COLO668 (cell line): Measurements from ENCODE around the gene ZNF157.
"Not testable (repeated sequence)": the region's sequence is repeated elsewhere in the genome, so short reads cannot be mapped to it uniquely, and the experiment has no call there.

Experiments
- DNase-seq: peaks from one replicate; lab custom pipeline; 2025; ENCODE audit not compliant: unreplicated experiment; lab: John Stamatoyannopoulos, UW

Gene ZNF157

DNA sequence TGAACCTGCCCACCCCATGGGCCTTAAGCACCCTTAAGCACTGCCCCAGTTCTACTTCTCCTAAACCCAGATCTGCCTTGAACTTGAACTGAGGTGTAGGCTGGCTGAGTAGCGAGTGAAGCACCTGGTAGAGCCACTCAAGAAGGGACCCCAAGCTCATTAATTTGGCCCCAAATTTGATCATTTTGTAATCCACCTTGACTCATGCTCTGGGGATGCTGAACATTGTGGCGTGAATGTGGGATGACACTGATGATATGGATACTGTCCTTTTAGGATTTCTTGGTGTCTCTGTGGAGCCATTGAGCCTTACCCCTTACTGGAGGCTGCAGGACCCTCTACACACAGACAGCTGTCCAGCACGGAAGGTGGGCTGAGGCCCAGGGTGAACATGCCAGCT is at the start of gene ZNF157:
TSS of gene ZNF157 (plus strand) at position 301 of the 400 bp plus-strand sequence. CDS start at position 392, 91 bp downstream.
- no peak for DNase-seq

DNA sequence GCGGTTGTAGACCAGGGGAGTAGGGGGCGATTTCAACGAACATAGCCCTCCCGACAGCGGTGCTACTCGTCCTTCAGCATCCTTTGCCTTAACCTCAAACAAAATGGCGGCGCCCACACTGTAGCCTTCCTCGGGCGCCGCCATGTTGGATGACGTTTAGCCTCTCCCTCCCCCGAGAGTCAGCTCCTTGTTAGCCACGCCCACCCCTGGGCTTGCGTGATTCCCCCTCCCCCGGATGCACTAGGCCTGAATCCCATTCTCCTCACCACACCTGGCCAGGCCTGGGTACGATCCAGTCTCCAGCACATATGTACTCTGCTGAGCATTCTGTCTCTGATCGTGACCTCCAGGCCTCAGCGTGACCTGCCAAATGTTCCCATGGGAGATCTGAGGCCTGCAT is 49.0 kb upstream of the ZNF157 start:
- DNase-seq = peak; percentile 1

DNA sequence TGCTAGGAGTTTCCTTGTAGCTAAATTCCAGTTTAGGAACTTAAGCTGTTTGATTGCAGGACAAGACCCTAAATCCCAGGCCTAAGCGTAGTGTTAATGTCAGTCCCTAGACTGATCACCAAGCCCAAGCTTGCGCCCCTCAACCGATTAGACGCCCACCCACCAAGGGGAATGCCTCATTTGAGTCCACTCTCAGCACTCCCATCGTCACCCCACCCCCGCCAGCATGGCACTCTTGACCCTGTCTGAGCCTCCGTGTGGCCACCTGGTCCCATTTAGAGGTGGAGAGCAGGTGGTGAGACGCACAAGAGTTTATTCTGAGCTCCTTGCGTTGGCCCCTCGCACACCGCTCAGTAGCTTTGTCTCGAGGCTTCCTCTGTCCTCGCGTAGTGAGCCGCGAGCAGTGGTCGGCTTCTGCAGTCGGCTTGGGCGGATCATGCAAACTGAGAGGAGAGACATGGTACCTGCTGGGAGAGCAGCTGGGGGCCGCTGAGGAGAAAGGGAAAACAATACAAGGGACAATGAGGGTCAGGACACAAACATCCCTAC is 48.5 kb upstream of the ZNF157 start:
- no peak for DNase-seq

GRCh38 chrX:47327902-47328301 is 42.5 kb upstream of the ZNF157 start:
- DNase-seq = no peak

GRCh38 chrX:47332729-47333128 is 37.6 kb upstream of the ZNF157 start:
- not testable (repeated sequence) for DNase-seq

GRCh38 chrX:47351706-47352105 is 18.7 kb upstream of the ZNF157 start:
- DNase-seq = no peak

GRCh38 chrX:47358387-47359065 is 11.9 kb upstream of the ZNF157 start:
- DNase-seq = no peak

- DNase-seq = no peak
These were observed 9.8 kb upstream of the ZNF157 start for GRCh38 chrX:47360423-47361179.

GRCh38 chrX:47361538-47362511 is 8.6 kb upstream of the ZNF157 start:
- peak; percentile 9 for DNase-seq

DNA sequence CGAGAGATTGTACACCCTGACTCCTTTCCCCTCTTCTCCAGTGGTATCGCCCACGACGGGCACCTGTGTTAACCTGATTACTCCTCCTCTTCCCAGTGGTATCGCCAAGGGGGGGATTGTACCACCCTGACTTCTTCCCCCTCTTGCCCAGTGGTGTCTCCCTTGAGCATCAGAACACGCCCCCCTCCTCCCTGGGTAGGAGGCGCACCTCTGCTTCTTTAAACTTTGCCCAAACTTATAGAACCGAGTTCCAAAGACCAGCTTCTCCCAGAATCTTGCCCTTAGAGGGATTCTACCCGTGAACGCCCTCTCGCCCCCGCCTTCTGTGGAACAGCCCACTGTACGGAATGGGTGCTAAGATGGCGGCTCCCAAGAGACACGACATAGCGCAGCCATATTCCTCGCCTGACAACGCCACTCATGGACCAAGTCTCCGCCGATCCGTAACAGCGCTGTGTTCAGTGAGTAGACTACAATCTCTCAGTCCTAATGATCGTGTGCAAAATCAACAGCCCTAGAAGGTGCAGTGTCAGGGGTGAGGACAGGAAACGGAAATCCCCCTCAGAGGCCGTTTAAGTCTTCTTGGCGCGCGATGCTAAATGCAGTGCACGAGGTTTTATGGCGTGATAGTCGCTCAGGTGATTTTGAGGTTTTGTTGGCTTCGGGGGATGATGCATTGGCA is 4.2 kb upstream of the ZNF157 start:
- peak; percentile 25 for DNase-seq

DNA sequence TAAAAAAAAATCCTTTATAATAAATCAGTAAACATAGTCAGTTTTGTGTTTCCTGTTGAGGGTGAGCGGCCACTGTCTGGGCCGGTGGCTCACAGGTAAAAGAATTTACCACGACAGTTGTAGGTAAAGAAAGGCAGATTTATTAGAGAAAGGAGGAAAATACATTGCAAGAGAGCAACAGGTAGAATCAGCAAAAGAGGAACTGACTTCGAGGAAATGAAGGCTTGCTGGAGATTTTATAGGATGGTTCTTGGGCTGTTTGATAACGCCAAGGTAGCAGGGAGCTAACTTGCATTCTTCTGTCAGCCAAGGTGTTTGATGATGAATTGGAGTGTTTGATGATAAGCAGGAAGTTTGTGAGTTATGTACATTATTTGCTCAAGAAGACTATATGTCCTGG is 2.8 kb downstream of the ZNF157 start:
- no peak for DNase-seq

DNA sequence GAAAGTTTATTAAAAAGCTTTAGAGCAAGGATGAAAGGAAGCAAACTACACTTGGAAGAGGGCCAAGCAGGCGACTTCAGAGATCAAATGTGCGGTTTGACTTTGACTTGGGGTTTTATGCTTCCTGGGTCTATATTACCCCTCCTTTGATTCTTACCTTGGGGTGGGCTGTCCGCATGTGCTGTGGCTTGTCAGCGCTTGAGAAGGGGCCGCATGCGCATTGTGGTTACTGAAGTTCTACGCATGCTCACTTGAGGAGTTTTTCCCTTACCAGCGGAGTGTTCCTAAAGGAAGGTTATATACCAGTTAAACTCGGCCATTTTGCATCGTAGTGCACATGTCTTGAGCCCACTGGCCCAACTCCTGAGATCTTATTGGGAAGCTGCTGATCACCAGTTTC is 9.9 kb downstream of the ZNF157 start:
- DNase-seq = no peak

DNA sequence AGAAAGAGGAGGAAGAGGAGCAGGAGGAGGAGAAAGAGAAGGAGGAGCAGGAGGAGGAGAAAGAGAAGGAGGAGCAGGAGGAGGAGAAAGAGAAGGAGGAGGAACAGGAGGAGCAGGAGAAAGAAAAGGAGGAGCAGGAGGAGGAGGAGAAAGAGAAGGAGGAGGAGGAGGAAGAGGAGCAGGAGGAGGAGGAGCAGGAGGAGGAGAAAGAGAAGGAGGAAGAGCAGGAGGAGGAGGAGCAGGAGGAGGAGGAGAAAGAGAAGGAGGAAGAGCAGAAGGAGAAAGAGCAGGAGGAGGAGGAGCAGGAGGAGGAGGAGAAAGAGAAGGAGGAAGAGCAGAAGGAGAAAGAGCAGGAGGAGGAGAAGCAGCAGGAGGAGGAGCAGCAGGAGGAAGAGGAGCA is 10.5 kb downstream of the ZNF157 start:
- DNase-seq = not testable (repeated sequence)

GRCh38 chrX:47384502-47384901 is 14.1 kb downstream of the ZNF157 start:
- peak; percentile 56 for DNase-seq

DNA sequence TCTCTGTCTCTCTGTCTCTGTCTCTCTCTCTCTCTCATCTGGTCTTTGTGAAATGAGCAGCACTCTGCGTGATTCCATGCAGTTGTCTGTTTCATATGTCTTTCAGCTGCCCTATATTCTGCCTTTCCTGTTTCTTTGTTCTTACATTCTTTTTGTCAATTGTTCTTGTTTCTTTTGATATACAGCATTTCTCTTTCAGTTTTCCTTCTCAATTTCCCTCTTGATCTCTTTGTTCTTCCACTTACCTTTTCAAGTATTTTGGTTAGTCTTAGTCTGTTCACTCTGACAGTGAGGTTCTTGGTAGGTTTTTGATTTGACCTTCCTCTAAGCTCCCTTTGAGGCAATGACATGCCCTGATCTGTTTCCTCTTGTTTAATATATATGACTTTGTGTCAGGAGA is 20.4 kb downstream of the ZNF157 start:
- no peak for DNase-seq

DNA sequence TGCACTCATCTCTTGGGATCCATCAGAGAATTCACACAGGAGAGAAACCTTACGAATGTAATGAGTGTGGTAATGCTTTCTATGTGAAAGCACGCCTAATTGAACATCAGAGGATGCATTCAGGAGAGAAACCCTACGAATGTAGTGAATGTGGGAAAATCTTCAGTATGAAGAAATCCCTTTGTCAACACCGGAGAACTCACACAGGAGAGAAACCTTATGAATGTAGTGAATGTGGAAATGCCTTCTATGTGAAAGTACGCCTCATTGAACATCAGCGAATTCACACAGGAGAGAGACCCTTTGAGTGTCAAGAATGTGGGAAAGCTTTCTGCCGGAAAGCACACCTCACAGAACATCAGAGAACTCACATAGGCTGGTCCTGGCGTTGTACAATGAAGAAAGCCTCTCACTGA is 42.8 kb downstream of the ZNF157 start:
- no peak for DNase-seq

GRCh38 chrX:47420265-47420664 is 49.9 kb downstream of the ZNF157 start:
- DNase-seq = no peak

- DNase-seq = no peak
These were observed 50.6 kb downstream of the ZNF157 start for GRCh38 chrX:47420962-47421361.

DNA sequence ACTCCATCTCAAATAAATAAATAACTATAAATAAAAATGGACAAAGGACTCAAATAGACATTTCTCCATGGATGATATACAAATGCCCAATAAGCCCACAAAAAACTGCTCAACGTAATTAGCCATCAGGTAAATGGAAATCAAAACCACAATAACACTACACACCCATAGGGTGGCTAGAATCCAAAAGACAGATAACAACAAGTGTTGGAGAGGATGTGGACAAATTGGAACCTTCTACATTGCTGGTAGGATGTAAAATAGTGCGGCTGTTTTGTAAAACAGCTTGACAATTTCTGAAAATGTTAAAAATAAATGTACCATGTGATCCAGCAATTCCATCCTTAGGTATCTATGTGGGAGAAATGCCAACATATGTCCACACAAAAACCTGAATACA is 52.1 kb downstream of the ZNF157 start:
- no peak for DNase-seq

- DNase-seq = no peak
These were observed 60.5 kb downstream of the ZNF157 start for GRCh38 chrX:47430925-47431324.

- DNase-seq = no peak
These were observed 76.1 kb downstream of the ZNF157 start for GRCh38 chrX:47446431-47446830.
